ENCODE measurements around the gene NMU.
"Not testable (repeated sequence)": the region's sequence is repeated elsewhere in the genome, so short reads cannot be mapped to it uniquely, and the experiment has no call there.

Gene NMU

DNA sequence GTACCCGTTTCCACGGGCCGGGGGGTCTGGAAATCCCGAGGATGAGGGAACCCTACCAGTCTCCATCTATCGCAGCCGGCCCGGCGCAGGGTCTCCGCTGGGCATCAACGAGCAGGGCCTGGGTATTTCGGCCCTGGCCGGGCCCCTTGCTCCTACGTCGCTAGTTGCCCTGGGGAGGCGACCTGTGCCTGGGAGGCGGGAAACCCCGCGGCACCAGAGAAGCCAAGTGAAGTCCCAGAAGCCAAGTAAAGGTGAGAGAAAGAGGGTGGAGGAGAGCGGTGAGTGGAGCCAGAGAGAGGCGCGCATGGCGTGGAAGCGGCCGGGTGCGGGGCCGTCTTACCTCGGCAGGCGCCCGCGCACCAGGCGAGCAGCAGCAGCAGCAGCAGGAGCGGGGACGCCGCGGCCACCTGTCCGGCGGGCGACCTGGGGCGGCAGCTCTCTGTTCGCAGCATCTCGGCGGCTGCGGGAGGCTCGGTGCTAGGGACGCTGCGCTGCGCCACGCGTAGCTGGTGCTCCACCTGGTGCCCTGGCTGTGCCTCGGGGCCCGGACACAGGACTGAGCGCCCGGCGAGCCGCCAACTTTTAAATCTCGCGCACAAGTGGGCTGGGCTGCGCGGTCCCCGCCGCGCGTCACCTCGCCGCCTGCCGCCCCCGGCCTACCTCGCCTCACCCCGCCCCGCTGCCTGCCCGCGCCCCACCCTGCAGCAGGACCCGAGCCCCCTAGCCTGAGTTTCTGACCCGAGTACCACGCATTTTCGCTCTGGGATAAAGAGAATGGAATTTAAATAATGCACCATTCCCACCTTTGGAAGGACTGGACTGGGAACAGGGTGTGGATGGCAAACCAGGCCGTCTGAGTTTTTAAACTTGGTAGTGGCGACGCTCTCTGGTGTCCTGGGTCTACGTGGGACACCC is at the start of gene NMU:
Gene NMU (minus strand): TSS at position 558 of the 915 bp plus-strand sequence. CDS start 106 bp downstream, at position 452.
- peak within 1 kb of the TSS; percentile 4 for H3K4me3 ChIP-seq (ENCODE audit: control insufficient read depth, low read depth, low read length)
- DNase-seq (ENCODE audit: low read depth): peak; percentile 14
- TF ChIP-seq CTCF (conservative IDR thresholded peaks at IDR 0.05; ENCODE audit: control insufficient read depth, insufficient read depth, low read depth, low read length): no peak

DNA sequence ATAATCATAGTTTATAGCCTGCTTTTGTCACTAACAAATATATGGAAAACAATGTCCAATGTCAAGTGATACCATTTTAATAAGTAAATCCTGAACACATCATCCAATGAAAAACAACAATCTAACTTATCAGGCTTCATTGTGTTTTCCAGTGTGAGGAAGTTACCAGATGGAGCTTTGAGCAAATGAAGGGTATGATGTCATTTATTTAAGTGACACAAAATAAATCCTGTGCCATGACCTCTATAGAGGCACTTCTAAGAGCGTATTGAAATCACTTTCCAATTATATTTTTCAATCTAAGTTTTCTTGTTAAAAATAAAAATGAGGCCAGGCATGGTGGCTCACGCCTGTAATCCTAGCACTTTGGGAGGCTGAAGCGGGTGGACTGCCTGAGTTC is 48.2 kb upstream of the NMU start:
- DNase-seq (ENCODE audit: low read depth): no peak
- no peak overlapping the region for H3K4me3 ChIP-seq (ENCODE audit: control insufficient read depth, low read depth, low read length)
- no peak for TF ChIP-seq CTCF (conservative IDR thresholded peaks at IDR 0.05; ENCODE audit: control insufficient read depth, insufficient read depth, low read depth, low read length)

GRCh38 chr4:55682797-55683196 is 46.7 kb upstream of the NMU start:
- not testable (repeated sequence) for H3K4me3 ChIP-seq (ENCODE audit: control insufficient read depth, low read depth, low read length); DNase-seq (ENCODE audit: low read depth)

- no peak overlapping the region for H3K4me3 ChIP-seq (ENCODE audit: control insufficient read depth, low read depth, low read length)
- no peak for TF ChIP-seq CTCF (conservative IDR thresholded peaks at IDR 0.05; ENCODE audit: control insufficient read depth, insufficient read depth, low read depth, low read length)
Measured at GRCh38 chr4:55682295-55682694, 46.2 kb upstream of the NMU start.

DNA sequence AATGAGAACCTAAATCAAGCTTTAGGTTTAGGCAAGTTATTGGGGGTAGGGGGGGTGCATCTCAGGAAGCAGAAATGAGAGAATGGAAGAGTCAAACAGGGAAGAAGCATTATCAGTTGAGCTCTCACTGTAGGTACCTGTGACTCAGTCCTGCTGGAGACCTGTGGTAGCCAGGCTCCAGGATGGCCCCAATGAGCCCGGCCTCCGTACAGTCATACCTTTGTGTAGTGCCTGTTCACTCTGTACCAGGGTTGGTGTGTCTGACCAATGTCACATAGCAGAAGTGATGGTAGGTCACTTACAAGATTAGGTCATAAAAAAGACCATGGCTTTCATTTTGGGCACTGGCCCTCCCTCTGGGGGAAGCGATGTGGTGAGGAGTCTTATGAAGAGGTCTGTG is 45.3 kb upstream of the NMU start:
- H3K4me3 ChIP-seq (ENCODE audit: control insufficient read depth, low read depth, low read length): no peak overlapping the region
- no peak for TF ChIP-seq CTCF (conservative IDR thresholded peaks at IDR 0.05; ENCODE audit: control insufficient read depth, insufficient read depth, low read depth, low read length)
- DNase-seq (ENCODE audit: low read depth): no peak

More at GRCh38 chr4:55682295-55682694, 46.2 kb upstream of the NMU start:
- DNase-seq (ENCODE audit: low read depth): no peak

- no peak for TF ChIP-seq CTCF (conservative IDR thresholded peaks at IDR 0.05; ENCODE audit: control insufficient read depth, insufficient read depth, low read depth, low read length)
- no peak overlapping the region for H3K4me3 ChIP-seq (ENCODE audit: control insufficient read depth, low read depth, low read length)
- no peak for DNase-seq (ENCODE audit: low read depth)
Measured at GRCh38 chr4:55675196-55675793, 39.2 kb upstream of the NMU start.

DNA sequence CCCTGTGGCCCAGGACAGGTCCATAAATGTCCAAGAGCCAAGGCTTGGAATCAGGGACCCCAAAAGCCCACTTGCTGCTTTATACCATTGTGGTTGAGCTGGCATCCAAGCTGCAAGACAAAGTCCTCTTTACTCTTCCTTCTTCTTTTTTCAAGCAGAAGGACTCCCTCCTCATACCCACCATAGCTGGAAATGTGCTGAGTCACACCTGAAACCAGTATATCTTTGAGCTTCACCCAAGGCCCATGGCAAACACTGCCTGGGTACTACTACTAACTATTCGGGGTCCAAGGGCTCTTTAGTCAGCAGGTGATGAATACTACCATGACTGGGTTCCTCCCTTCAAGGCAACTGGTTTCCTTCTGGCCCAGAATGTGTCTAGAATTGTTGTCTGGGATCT is 37.3 kb upstream of the NMU start:
- no peak for TF ChIP-seq CTCF (conservative IDR thresholded peaks at IDR 0.05; ENCODE audit: control insufficient read depth, insufficient read depth, low read depth, low read length)
- no peak overlapping the region for H3K4me3 ChIP-seq (ENCODE audit: control insufficient read depth, low read depth, low read length)
- no peak for DNase-seq (ENCODE audit: low read depth)
